Stimulated activated CD8-positive, alpha-beta memory T cell treated with anti-CD3 and anti-CD28 coated beads, Interleukin-12 subunit alpha, Interleukin-12 subunit beta, amount 100 ng/mL, for 1 hour (primary cell): Measurements from ENCODE around the gene SRD5A3.

Experiments
- DNase-seq: peaks from one replicate; pipeline ENCODE4 v3.0.0-alpha.2; 2020; ENCODE audit warnings: low read depth

The SRD5A3 gene

DNA sequence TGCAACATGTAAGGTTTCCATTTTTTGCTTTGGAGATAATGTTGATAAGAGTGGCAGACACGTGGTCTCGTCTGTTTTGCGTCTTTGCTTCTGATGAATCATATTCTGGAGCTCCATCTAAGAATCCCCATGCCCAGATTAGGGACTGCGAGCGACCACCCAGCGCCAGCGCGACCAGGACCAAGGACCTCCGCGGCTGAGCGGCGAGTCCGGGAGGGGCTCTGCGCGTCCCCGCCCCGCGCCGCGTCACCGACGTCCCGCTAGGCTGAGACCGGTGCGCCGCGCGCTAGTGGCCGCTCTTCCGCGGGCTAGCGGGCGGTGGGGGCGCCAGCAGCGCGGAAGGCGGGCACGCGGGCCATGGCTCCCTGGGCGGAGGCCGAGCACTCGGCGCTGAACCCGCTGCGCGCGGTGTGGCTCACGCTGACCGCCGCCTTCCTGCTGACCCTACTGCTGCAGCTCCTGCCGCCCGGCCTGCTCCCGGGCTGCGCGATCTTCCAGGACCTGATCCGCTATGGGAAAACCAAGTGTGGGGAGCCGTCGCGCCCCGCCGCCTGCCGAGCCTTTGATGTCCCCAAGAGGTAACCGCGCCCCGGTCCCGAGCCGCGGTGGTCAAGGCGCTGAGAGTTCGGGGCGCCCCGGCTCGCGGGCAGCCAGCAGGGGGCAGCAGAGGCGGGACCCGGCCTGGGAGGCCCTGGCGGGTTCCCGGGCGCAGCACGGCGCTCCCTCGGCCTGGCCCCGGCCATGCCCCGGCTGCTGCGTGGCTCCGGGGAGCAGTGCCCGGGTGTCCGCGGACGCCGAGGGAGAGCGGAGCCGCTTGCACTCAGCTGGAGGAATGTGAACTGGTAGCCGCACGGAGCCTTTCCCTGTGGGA lies at the start of gene SRD5A3:
SRD5A3 (plus strand) TSS at position 263 of the 871 bp plus-strand sequence; CDS start at position 358, 95 bp downstream.
- DNase-seq: peak; percentile 61

DNA sequence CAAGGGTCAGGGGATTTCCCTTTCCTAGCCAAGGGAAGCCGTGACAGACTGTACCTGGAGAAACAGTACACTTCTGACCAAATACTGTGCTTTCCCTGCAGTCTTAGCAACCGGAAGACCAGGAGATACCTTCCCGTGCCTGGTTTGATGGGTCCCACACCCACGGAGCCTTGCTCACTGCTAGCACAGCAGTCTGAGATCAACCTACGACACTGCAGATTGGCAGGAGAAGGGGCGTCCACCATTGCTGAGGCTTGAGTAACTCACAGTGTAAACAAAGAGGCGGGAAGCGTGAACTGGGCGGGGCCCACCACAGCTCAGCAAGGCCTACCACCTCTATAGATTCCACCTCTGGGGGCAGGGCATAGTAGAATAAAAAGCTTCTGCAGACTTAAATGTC lies 48.7 kb upstream of the SRD5A3 start:
- DNase-seq: no peak

DNA sequence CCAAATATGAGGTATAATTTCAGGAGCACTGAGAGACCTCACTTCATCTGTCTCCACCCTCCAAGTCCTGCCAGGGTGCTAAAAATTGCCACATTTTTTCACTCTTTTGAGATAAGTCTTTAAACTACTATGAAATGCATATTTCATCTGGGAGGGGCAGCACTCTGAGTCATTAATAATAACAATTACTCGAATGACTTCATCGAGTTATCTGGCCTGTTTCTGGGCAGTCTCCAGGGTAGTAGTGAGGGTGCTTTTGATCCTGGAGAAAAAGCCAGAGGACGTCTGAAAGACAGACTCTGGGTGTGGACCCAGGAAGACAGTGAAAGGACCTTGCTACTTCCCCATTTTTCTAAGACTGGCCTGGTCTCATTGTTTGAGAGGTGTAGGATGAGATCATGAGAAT lies 42.3 kb upstream of the SRD5A3 start:
- no peak for DNase-seq

DNA sequence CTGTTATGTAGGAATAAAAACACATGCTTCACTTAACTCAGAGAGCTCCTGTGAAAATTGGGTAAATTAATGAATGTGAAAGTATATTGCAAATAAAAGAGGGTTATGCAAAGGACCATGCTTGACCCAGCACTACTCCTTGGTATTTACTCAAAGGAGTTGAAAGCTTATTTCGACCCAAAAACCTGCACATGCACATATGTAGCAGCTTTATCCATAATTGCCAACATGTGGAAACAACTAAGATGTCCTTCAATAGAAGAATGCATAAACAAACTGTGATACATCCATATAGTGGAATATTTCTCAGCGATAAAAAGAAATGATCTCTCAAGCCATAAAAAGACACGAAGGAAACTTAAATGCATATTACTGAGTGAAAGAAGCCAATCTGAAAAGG lies 41.7 kb upstream of the SRD5A3 start:
- no peak for DNase-seq

DNA sequence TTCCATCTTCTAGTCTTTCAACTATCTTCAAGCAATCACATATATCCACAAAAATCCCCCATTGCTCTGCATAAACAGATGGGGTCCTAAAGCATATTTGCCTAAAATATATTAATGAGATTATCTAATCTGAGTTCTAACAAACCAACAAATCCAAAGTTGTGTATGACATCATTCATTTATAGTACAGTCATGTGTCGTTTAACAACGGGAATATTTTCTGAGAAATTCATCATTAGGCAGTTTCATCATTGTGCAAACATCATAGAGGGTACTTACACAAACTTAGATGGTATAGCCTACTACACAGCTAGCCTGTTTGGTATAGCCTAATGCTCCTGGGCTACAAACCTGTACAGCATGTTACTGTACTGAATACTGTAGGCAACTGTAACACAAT lies 38.0 kb upstream of the SRD5A3 start:
- no peak for DNase-seq

DNA sequence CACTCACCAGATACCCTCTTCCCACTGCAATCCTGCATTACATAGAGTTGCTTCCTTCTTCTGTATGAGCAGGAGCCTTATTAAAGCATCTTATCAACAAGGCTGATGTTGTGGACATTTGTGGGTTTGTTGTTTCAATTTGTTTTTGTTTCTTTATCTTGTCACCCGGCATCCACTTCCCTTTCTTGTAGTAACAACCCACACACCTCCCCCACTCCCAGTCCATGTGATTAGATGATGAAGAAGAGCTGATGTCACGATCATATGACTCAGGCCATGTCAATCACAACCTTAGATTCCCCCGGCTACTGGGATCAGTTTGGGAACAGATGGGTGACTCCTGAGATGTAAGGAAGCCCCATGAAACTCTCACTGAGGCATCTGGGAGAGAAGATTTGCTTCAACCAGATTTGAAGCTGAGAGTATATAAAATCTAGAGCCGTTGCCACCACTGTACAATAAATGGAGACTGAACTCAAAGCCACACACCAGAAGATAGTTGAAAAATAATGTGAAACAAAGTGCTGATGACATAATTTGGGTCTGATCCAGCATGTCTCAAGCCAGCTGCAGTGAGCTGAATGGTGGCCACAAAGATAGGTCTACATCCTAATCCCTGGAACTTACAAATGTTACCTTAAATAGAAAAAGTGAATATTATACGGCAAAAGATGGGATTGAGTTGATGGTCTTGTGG lies 34.1 kb upstream of the SRD5A3 start:
- DNase-seq: no peak

DNA sequence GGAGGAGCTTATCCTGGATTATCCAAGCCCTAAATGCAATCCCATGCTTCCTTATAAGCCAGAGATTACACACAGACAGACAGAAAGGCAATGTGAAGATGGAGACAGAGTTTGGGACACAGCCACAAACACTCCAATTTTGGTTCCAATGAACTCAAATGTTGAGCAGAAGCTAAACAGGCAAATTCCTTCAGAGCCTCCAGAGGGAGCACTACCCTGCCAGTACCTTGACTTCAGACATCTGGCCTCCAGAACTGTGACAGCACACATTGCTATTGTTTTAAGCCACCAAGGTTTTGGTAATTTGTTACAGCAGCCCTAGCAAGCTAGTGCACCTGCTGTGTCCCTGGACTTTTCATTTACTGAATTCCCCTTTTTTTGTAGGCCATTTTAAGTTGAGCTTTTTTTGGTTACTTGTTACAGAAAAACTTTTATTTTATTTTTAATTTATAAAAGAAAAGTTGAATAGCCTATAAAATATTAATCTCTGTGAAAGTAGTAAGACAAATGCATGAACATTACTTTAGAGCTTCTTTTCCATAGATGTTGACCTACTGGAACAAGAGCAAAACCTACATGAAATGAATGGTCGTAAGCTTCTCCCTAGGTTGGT lies 33.4 kb upstream of the SRD5A3 start:
- DNase-seq: peak; percentile 10

DNA sequence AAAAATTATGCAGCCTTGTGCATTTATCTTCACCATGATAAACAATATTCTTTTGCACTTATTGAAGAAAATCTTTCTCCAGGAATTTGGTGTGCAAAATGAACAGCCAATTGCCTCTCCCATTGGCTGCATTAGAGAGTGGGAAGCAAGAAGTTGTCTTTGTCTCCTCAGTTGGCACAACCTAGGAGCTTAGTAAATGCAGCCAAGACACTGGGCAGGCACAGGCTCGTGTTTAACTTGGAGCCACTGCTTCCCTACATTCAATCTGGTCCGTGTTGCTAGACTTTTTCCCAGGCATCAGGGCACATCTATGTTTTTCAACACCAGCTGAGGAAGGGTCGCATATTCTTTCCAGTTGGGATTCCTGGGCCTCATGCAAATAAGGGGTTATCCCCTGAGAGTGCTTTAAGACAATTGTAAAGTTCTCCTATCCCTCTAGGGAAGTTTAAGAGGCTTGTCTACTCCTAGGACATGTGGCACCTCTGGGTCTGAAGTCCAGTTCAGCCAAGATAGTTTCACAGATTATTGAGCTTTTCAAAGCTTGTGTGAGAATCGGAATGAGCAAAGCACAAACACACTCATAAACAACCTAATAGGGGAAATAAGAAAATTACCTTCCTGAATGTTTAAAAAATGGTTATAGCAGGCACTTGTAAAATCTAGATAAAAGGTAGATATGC lies 31.8 kb upstream of the SRD5A3 start:
- no peak for DNase-seq

DNA sequence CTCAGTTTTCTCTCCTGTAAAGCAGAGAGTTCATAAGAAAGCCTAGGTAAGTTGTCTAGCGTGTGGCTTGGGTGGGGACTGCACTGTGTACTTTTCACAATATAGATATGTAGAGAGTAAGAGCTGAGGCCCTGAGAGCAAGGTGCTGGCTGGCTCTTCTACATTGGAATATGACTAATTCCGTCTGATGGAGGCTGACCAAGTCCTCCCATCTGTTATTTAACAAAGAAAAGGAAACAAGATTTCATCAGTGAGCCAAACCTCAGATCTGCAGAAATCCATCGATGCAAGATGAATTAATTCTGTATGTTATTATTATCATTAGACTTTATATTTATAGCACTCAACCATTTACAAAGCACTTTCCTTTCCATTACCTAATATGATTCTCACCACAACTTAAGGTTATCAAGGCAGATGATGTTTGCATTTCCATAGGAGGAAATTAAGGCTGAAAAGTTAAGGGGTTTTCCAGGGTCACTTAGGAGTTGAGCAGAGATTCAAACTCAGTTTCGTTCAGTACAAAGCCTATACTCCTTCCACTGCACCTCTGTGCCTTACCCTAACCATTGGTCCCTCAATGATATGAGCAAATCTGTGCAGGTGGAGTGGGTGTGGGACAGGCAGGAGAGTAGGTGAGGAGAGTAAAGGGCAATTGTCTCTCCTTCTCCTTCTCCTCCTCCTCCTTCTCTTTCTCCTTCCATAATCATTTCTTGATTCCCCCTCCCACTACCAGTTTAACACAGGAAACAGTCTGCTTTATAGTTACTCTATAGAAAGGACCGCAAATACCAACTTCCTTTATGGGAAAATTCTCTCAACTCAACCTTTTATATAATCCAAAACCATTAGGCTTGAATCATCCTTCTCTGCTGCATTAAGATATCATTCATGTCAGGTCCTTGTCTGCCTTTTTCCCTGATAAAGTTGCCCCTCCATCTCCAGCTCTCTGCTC lies 27.6 kb upstream of the SRD5A3 start:
- DNase-seq: no peak

DNA sequence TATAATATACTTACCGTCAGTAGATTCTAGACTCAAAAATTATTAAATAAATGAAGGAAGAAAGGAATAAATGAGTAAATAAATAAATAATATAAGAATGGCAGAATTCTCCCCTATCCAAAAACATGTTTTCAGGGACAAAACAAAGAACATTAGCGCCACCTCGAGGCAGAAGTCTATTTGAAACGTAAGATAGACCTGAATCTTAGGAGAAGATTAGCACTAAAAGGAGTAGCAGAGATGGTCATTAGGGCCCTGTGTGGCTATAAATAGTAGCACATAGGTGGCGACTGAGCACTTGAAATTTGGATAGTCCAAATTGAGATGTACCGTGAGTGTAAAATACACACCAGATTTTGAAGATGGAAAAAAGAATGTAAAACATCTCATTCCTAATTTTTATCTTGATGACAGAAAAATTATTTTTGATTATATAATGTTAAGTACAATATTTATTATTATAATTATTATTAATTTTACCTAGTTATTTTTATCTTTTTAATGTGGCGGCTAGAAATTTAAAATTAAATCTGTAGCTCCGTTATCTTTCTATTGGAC lies 24.3 kb upstream of the SRD5A3 start:
- no peak for DNase-seq

DNA sequence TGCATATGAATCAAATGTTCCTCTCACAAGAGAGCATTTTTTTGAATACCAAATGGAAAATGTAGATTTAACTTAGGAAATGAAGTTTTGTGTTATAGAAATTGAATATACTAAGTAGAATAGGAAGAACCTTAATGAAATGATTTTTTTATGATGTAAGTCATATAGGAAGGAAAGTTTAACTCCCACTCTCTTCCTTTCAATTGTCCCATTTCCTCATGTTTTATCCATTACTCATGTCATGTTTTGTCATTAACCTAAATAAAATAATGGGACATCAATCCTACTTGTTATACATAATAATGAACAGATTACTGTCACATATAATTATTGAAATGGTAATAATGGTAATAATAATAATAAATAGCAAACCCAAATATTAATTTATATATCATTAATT lies 22.7 kb upstream of the SRD5A3 start:
- no peak for DNase-seq

DNA sequence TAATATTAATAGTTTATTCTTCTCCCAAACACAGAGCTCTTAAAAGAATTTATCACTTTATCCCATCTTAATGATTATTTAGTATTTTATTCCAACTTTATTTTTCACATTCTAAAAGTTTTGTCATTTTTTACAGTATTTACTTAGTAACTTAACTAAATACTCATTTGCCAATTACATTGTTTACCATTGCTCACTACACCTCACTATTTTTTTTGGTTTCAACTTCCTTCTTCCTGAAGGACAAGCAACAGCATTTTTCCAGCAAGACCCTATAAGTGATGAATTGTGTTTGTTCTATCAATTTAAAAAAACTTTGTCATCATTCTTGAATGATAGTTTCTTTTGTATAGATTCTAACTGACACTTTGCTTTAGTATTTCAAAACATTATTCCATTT lies 19.4 kb upstream of the SRD5A3 start:
- no peak for DNase-seq

DNA sequence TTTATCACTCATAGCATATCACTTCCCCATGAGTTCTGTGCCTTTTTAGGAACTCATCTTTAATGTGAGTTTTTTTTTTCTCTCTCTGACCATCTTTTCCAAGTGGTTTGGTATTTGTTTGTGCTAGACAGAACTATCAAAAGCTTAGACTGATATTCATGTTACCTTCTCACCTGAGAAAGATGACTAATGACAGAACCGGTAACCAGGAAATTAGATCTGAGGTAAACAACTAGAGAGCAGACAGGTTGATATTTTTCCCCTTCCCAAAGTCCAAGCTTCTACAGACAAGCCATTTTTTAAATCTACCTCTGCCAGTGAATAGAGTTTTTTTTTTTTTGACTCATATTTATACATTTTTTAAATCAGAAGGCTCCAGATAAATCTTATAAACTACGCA lies 17.0 kb upstream of the SRD5A3 start:
- no peak for DNase-seq

DNA sequence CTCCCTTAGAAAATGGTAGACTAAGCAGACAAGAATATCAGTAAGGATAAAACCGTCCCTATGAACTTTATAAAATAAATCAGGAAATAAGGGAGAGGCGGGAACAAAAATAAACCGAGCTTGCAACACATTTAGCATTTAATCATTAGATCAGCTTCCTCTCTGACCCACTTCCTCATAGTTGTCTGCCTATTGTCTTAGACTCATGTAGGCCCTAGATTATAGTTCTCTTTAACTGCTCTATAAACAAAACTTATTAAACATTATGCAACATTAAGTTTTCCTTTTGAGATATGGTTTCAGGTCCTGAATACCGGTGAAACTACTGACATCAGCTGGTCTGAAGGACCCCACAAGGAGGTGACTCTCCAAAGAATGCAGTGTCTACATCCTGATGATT lies 15.8 kb upstream of the SRD5A3 start:
- no peak for DNase-seq

DNA sequence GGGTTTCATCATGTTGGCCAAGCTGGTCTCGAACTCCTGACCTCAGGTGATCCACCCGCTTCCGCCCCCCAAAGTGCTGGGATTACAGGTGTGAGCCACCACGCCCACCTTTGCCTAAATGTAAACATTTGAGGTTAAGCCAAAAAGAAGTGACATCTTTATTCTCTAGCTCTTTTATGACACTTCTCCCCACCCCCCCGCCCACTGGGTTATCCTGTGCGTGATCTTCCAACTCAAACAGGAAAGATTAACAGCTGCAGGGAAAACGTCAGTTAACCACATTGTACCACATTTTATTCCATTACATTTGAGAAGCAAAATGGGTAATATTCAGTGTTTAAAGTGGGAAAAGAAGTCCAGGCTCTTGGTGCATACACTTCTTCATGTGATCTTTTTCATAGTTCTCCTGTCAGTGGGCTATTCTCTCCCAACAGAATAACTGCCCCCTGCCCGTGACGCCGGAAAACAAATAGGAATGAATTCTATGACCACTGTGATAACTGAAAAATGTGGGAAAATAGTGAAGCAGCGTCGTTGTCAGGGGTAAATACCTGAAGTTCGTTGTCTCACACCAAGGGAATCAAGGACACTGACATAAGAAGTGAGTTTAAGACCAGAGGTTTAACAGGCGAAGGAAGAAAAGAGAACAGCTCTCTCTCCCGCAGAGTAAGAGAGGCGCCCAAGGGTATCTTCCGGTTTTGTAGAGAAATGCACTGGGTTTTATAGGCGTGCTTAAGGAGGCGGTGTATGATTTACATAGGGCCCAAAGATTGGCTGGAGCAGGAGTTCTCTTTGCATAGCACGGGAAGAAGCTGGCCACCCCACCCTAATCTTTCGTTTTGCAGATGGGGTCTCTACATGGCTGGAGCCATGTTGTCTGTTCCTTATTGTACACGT lies 9.7 kb upstream of the SRD5A3 start:
- DNase-seq: no peak

DNA sequence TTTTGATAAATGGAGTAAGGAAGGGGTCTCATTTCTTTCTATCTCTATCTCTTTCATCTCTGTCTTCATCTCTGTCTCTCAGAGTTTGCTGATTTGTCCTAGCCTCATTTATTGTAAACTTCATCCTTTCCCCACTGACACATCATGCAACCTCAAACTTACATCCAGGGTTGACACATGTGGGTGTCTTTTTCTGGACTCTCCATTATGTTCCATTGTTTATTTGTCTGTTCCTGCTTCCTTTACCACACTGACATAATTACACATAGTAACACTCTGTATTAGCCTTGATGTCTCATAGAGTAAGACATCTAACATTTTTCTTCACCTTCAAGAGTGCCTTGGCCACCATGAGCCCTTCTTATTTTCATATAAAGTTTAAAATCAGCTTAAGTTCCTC lies 8.1 kb upstream of the SRD5A3 start:
- no peak for DNase-seq

DNA sequence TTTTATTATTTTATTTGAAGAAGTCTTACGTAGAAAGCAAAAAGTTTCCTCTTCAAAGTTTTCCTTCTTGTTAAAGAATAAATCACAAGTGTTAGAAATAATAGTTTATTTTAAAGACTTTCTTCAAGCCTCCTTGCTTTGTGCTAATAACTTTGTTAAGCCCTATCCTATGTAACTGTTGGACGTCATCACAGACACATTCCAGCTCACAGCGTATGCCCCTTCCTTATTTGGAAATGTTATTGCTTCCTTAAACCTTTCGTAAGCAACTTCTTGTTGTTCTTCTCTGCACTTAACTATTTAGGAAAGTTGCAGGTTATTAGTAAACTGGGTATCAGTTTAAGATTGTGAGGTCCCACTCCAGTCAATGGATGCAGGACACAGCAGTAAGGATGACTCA lies 7.6 kb upstream of the SRD5A3 start:
- no peak for DNase-seq

DNA sequence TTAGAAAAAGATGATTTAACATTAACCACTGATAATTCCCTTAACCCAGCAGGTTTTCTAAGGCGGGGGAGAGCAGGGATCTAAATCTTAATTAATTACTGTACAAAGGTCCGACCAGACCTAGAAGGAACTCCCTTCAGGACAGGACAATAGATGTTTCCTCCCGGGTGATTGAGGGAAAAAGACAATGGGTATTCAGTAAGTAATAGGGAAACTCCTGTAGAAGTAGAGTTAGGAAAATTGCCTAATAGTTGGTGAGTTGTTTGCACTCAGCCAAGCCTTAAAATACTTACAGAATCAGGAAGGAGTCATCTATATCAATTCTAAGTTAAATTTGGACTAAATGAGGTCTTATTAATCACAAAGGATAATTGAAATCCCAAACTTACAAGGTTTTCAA lies 5.8 kb upstream of the SRD5A3 start:
- DNase-seq: no peak

DNA sequence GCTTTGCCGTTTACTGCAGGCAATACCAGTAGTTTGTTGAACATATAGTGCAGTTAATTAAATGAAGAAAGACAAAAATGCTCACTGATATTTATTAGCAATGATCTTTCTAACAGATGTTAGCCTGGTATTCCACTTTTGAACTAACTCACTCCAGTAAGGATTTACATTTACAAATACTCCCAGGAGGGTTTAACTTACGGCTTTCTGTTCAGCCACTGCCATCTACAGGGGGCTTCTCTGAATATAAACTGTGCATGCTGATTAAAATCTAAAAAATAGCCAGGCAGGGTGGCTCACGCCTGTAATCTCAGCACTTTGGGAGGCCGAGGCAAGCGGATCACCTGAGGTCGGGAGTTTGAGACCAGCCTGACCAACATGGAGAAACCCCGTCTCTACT lies 2.2 kb upstream of the SRD5A3 start:
- no peak for DNase-seq

DNA sequence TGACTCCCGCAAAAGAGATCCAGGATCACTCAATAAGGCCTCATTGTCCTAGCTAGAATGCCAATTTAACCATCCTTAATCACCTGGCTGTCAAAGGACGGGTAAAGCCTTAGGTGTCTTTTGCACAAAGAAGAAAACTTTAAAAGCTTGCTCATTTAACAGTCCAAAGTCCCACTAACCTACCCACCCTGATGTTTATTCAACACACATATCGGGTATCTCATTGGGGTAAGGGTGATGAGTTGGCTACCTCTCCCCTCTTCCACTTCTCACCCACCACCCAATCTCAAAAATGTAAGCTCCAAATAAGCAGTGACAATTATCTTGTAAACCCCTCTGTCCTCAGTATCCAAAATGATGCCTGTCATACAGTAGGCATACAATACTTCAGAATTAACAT lies 988 bp upstream of the SRD5A3 start:
- no peak for DNase-seq
